AG09319 (cell line): ENCODE data around the gene SLC17A9.
A peak's percentile ranks its signal among the peaks of the same experiment; 100 is the strongest.

Source experiments
- DNase-seq: peaks from one replicate; pipeline ENCODE4 v3.0.0-alpha.2; 2010; ENCODE audit warnings: low read depth; ENCODE audit errors: extremely low read depth
- TF ChIP-seq, protein P1 (sequence below): IDR thresholded peaks from 2 replicates; pipeline ENCODE4 v1.5.1; 2011; ENCODE audit warnings: low read depth, mild to moderate bottlenecking, inconsistent platforms, low read length, moderate library complexity

The SLC17A9 gene

DNA sequence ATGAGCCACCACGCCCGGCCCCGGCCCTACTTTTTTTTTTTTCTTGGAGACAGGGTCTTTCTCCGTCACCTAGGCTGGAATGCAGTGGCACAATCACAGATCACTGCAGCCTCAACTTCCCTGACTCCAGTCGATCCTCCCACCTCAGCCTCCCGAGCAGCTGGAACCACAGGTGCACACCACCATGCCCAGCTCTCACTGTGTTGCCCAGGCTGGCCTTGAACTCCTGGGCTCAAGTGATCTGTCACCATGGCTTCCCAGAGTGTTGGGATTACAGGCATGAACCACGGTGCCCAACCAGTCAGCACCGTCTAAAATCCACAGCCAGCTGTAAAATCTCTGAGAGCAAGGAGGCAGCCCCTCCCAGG, 17.4 kb downstream of the SLC17A9 start:
- TF ChIP-seq, protein P1, sequence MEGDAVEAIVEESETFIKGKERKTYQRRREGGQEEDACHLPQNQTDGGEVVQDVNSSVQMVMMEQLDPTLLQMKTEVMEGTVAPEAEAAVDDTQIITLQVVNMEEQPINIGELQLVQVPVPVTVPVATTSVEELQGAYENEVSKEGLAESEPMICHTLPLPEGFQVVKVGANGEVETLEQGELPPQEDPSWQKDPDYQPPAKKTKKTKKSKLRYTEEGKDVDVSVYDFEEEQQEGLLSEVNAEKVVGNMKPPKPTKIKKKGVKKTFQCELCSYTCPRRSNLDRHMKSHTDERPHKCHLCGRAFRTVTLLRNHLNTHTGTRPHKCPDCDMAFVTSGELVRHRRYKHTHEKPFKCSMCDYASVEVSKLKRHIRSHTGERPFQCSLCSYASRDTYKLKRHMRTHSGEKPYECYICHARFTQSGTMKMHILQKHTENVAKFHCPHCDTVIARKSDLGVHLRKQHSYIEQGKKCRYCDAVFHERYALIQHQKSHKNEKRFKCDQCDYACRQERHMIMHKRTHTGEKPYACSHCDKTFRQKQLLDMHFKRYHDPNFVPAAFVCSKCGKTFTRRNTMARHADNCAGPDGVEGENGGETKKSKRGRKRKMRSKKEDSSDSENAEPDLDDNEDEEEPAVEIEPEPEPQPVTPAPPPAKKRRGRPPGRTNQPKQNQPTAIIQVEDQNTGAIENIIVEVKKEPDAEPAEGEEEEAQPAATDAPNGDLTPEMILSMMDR = no peak
- DNase-seq = no peak

DNA sequence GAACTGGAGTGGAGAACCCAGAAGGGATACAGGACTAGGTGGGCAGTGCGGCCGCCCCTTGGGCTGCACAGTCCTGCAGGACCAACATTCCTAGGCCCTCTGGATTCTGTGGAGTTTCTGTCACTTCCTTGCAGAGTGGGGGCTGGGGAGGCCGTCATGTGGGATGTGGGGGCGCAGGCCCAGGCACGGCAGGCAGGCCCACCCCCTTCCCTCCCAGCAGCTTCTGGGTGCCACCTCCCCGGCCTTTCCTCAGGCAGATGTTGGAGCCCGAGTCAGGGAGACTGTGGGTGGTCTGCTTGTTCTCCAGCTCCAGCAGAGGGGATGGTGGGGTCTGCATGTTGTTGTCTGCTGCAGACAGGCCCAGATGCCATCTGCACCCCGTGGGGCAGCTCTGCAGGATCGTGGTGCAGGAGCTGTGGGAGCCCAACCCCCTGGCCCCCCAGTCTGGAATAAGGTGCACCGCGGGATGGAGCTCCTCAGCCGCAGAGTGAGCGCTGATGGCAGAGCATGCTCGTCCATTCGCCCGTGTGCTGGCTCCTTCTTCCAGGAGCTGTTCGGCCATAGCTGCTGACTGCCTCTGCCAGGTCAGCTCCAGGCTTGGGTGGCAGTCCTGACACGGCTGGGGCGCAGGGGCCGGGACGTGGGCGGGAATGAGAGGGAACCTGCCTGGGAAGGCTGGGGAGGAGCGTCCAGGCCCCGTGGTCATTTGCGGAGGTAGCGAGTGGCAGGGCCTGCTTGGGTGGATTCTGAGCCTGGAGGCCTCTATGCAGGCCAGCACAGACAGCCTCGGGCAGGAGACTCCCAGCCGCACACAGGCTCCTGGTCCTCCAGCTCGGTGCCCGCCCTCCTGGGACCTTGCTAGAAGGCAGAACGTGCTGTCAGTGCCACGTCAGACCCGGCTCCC, 18.1 kb downstream of the SLC17A9 start:
- no peak for DNase-seq
- TF ChIP-seq, protein P1 = no peak

DNA sequence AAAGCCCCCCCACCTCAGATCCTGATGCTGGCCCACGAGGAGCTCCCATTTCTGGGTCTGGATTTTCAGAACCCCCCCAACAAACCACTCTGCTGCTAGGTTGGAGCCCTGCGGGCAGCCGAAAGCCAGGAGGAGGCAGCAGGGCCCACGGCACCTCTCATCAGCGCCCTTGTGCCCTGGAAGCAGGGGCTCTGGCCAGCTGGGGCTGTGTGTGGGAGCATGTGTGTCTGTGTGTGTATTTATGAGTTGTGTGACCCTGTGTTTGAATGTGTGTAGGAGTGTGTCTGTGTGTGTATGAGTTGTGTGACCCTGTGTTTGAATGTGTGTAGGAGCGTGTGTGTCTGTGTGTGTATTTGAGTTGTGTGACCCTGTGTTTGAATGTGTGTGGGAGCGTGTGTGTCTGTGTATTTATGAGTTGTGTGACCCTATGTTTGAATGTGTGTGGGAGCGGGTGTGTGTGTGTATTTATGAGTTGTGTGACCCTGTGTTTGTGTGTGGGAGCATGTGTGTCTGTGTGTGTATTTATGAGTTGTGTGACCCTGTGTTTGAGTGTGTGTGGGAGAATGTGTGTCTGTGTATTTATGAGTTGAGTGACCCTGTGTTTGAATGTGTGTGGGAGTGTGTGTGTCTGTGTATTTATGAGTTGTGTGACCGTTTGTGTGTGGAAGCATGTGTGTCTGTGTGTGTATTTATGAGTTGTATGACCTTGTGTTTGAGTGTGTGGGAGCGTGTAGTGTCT, 18.9 kb downstream of the SLC17A9 start:
- TF ChIP-seq, protein P1 = no peak; the same call in 1 of the 2 replicates

DNA sequence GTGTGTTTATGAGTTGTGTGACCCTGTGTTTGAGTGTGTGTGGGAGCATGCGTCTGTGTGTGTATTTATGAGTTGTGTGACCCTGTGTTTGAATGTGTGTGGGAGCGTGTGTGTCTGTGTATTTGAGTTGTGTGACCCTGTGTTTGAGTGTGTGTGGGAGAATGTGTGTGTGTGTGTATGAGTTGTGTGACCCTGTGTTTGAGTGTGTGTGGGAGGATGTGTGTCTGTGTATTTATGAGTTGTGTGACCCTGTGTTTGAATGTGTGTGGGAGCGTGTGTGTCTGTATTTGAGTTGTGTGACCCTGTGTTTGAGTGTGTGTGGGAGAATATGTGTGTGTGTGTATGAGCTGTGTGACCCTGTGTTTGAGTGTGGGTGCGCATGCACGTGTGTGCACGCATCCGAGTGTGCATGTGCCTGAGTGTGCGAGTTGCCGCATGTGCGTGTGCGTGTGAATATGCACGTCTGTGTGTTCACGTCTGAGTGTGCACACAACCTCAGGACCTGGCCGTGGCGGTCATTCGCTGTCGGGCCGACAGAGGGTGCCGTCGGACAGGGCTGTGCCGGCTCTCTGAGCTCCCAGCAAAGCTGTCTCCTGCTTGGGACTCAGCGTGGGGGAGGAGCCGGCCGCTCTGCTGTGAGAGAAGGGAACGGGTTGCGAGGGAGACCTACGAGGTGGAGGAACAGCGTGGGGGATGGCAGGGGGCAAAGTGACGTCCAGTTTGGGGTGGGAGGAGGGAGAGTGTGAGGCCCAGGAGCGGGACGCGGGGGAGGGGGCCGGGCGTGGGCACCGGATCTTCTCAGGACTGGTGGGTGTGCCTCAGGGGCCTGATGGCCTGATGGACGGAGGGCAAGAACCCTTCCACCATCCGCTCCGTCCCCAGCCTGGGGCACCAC, 19.7 kb downstream of the SLC17A9 start:
- TF ChIP-seq, protein P1 = peak; percentile 93

More for the DNA sequence above, 18.9 kb downstream of the SLC17A9 start:
- DNase-seq = no peak

DNA sequence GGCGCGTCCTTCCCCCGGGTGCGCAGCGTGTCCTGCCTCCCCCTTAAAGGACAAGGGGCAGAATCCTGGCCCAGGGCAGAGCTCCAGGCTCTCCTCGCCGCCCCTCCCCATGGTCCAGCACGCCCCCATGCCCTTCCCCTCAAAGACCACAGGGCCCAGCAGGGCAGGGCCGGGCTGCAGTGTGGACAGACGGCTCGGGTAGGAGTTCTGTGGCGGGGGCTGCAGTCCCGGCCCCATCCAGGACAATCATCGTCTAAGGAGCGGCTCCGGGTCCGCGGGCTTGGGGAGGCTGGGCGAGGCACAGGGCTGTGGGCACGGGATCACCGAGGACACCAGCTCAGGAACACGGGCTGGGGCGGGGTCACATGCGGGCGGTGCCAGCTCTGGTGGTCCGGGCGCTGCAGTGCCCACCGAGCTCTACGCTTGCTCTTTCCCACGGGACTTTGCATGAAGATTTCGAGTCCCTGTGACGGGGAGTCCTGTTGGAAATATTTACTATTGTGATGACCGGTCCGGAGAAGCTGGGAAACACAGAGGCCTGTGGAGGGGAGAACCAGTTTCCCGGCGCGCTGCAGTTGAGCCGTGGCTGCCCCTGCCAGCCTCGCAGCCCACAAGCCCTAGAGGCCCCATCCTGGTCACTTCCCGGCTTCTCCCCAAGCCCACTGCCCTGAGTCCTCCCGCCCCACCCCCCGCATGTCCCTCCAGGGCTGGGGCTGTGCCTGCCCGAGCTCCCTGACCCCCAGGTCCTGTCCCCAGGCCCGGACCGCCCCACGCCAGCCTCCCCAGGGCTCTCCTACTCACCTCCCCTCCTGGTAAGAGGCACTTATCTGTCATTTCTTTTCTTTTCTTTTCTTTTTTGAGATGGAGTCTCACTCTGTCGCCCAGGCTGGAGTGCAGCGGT, 20.6 kb downstream of the SLC17A9 start:
- TF ChIP-seq, protein P1 = no peak
- DNase-seq = no peak

More for the DNA sequence above, 19.7 kb downstream of the SLC17A9 start:
- peak; percentile 28 for DNase-seq

DNA sequence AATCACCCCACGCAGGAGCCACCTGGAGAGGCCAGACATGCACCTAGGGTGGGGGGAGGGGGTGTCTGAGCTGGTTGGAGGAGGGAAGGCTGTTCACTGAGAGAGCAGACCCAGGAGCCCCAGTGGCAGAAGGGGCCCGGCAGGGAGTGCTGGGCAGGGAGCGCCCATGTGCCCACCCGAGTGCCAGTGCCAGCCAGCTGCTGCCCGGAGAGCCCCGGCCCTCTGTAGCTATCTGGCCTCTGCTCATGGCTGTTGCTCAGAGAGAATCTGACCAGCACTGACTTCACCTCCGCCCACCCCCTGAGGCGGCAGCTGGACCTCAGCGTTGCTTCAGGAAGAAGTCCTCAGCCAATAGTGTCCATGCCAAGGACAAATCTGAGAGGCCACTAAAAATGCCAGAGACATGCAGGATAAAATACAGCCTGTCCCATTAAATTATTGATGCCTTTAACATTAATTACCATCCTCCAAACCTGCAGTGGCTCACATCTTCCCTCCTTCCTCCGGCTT, 22.8 kb downstream of the SLC17A9 start:
- no peak for DNase-seq
- TF ChIP-seq, protein P1 = no peak
